ENCODE measurements around the gene FBXW8. TPM values are rescaled to one million over a fixed set of nuclear protein-coding genes. Genes with fewer than 3 reads are reported as not detected.

Gene FBXW8
- total RNA-seq, 1 experiment from 2014 or later, result 15.3 TPM

- no peak overlapping the region for H3K4me2 ChIP-seq (ENCODE audit: insufficient read depth, insufficient read length, low read length)
Measured at GRCh38 chr12:116898669-116899068, 12.1 kb upstream of the FBXW8 start.

More at GRCh38 chr12:116898669-116899068, 12.1 kb upstream of the FBXW8 start:
- no peak overlapping the region for H3K56ac ChIP-seq (ENCODE audit: insufficient read length, low read depth, low read length)
- H3K23me2 ChIP-seq (ENCODE audit: insufficient read length, low read depth, low read length, poor library complexity, severe bottlenecking), result no peaks in the 10 kb centered on the region
- Mint-ChIP-seq H3K27me3 (ENCODE audit: low read depth) (peaks cover 35% of the 10 kb centered on the region), H3K4me1 (no peaks in the 10 kb centered on the region; a peak in 2 of 4 replicates), H3K9me3 (no peaks in the 10 kb centered on the region; a peak in 1 of 5 replicates), H3K4me3 (no peak overlapping the region), H3K36me3 (ENCODE audit: insufficient read depth in 1 of 3, low read depth in 3 of 3) (no peaks in the 10 kb centered on the region), H3K27ac (no peak overlapping the region)
- H2AFZ ChIP-seq (ENCODE audit: low read length), result no peak overlapping the region
- H3K14ac ChIP-seq (ENCODE audit: insufficient read depth, low read length), result no peak overlapping the region
- H2BK15ac ChIP-seq (ENCODE audit: low read depth, low read length), result no peak overlapping the region
- no peak for DNase-seq
- no CpG with 5 or more reads among the region's 3 CpGs for WGBS (ENCODE audit: extremely low coverage, insufficient read length, low lambda C conversion rate)
- H3K27ac ChIP-seq (ENCODE audit: insufficient read length, low read depth, low read length), result no peak overlapping the region
- no peaks in the 10 kb centered on the region for H3K79me2 ChIP-seq (ENCODE audit: insufficient read depth, low read length)
- no peaks in the 10 kb centered on the region for H3K9me3 ChIP-seq (ENCODE audit: control insufficient read depth, low read depth, low read length)
- no peak overlapping the region for H3K18ac ChIP-seq (ENCODE audit: insufficient read length, low read depth, low read length)
- H2BK12ac ChIP-seq (ENCODE audit: insufficient read length, low read depth, low read length), result no peak overlapping the region
- no peak overlapping the region for H3K23ac ChIP-seq (ENCODE audit: insufficient read length, low read depth, low read length)
- H4K8ac ChIP-seq (replicated peaks; ENCODE audit: insufficient read length, low read depth, low read length), result no peak overlapping the region
- no peak overlapping the region for H4K91ac ChIP-seq (ENCODE audit: insufficient read length, low read depth, low read length)
- no peaks in the 10 kb centered on the region for H4K20me1 ChIP-seq (ENCODE audit: control insufficient read depth, insufficient read depth, insufficient read length)
- no peak overlapping the region for H2AK5ac ChIP-seq (ENCODE audit: insufficient read length, low read length)
- no peak for TF ChIP-seq CTCF (conservative IDR thresholded peaks at IDR 0.05)
- H4K5ac ChIP-seq (ENCODE audit: insufficient read length, low read depth, low read length), result no peak overlapping the region
- H3K4ac ChIP-seq (ENCODE audit: low read depth, low read length), result no peak overlapping the region
- no peak overlapping the region for H3K9ac ChIP-seq (ENCODE audit: extremely low read depth, insufficient read length, low read length)
- H2BK120ac ChIP-seq (ENCODE audit: low read depth, low read length, poor library complexity, severe bottlenecking), result no peak overlapping the region
- H3T11ph ChIP-seq (ENCODE audit: low read length), result no peak overlapping the region
- no peaks in the 10 kb centered on the region for H3K79me1 ChIP-seq (ENCODE audit: insufficient read depth, low read depth, low read length, poor library complexity, severe bottlenecking)
- no peaks in the 10 kb centered on the region for H3K4me1 ChIP-seq (ENCODE audit: insufficient read depth, low read length)
- no peak overlapping the region for H2BK20ac ChIP-seq (ENCODE audit: low read depth, low read length, poor library complexity, severe bottlenecking)
- H2BK5ac ChIP-seq (ENCODE audit: insufficient read length, low read length), result no peak overlapping the region
- no peaks in the 10 kb centered on the region for H3K27me3 ChIP-seq (ENCODE audit: insufficient read depth, low read length)
